SHP77 (cell line): ENCODE measurements around the gene SLC12A2.

Experiments used
- DNase-seq, 2 experiments: peaks; one replicate each; lab custom pipeline; 2025; lab: John Stamatoyannopoulos, UW

SLC12A2 gene

DNA sequence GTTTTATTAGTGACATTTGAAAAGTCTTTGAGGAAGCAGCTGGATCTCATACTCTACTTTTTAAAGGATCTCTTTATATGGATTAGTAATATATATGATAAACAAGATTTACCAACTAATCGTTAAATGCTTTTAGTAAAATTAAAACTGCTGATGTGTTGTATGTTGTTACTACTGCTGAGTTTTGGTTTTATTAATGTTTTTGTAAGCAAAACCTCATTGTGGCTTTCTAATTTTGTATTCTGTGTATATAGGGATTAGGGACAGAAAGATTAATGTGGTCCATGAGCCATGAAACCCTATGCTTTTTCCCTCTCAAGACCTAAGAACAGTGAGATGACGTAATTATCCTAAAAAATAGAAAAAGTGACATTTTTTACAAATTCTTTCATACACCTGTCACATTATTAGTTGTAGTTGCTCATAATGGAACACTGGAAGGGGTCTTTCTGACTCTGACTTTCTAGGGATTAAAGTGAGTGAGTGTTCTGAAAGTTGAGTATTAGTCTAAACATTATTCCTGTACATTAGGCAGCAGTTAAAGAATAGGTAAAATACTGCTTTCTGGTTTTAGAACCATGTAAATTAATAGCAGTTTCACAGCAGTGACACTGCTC, 85.9 kb downstream of the SLC12A2 start:
- DNase-seq, result no peak

- DNase-seq, result no peak
Observed at GRCh38 chr5:128172102-128172501, 88.5 kb downstream of the SLC12A2 start.

GRCh38 chr5:128174951-128175350, 91.4 kb downstream of the SLC12A2 start:
- DNase-seq, result no peak

DNA sequence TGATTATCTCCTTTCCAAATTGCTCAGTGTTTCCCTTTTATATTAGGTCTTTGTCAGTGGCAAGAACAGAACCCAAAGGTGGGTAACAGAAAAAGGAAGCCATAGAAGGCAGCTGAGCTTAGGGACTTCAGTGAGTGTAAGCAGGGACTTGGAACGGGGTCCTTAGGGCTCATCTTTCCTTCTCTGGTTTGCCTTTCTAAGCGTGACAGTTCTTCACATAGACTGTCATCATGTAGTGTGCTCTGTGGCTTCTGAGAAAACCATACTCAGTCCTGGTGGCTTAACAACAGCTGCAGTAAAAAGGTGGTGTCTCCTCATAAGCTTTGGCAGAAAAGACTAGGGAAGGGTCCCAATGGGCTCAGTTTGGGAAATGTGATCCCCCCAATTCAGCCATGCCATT, 108.8 kb downstream of the SLC12A2 start:
- no peak for DNase-seq

DNA sequence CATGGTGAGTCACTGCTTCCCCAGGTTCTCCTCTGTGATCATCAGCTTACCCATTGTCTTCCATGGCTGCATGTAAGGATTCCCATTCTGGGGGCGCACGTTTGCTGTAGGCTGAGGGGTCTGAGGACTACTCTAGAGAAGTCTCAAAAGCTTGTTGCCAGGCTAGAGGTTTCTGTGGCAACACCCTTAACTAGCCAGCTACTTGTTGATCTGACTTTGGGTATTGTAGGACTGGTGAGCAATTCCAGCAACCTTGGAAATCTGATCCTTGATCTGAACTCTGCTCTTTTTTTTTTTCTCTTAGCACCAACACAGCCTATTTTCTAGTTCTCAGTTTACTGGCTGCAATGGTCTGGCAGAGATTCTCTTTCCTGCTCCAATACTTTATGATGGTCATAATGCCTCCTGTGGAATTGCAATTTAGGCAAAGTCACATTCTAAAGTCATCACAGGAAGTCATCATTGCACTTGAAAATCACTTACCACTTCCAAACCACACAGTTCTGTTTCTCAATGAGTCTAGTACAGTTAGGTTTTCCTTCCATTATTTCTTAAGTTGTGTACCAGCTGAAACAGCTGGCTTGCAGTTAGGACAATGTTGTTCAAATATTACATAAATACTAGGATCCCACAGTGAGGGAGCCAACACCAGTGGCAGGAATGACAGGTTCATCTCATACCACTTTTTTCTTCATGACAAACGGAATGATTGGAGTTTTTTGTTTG, 110.3 kb downstream of the SLC12A2 start:
- DNase-seq, result no peak

GRCh38 chr5:128195316-128195715, 111.8 kb downstream of the SLC12A2 start:
- DNase-seq, result no peak

GRCh38 chr5:128196080-128196479, 112.5 kb downstream of the SLC12A2 start:
- no peak for DNase-seq

GRCh38 chr5:128196791-128197190, 113.2 kb downstream of the SLC12A2 start:
- no peak for DNase-seq

DNA sequence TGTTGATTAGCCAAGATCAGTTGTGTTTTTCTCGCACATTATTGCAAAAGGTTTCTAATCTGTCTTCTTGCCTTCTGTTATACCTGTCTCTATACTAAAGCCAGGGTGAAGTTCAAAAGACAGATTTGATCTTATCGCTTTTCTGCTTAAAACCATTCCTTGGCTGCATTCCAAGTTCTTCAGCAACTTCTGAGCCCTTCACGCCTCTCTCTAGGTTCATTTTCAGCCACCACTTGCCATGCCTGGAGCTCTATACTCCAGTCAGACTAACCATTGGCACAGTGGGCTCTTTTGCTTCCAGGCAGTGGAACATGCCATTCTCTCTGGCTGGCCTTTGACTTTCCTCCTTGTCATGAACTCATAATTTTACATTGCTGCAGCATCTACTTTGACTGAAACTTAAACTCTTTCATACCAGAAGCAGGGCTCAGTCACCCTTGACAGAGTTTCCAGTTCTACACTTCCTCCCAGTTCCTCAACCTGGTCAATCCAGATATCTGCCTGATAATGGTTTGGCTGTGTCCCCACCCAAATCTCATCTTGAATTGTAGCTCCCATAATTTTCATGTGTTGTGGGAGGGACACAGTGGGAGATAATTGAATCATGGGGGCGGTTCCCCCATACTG, 114.4 kb downstream of the SLC12A2 start:
- no peak for DNase-seq

DNA sequence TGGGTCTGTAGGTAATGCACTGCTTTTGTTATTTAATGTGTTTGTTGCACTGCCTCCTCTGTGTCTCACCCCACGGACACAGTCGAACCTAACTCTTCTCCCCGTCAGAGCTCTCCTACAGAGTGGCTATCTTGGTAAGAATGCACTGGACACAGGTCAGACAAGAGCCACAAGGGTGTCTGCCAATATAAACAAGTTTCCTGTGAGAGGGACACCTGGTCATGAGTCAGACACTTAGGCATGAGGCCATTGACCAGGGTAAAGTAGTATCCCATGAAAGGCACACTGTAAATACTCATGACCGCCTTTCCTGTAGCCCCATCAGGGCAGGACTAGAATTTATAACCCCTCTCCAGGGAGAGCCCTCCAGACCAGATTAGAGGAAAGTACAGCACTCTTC, 115.5 kb downstream of the SLC12A2 start:
- peak; percentile 53 to 60 for DNase-seq

DNA sequence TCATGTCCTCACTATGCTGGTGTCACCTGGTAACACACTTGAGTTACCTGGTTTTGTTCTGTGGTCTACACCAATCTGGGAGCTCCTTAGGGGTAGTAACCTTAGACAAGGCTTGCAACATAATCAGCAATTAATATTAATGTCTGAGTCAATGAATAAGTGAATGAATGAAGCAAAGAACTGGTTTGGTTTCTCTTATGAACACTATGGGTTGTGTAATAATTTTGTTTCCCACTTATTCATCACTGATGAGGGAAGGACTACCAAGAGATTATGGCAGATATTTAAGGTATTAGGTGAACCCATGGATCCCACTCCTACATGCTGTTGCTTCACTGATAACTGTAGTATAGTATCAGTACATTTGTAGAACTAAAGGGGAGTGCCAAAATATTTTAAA, 116.0 kb downstream of the SLC12A2 start:
- no peak for DNase-seq

DNA sequence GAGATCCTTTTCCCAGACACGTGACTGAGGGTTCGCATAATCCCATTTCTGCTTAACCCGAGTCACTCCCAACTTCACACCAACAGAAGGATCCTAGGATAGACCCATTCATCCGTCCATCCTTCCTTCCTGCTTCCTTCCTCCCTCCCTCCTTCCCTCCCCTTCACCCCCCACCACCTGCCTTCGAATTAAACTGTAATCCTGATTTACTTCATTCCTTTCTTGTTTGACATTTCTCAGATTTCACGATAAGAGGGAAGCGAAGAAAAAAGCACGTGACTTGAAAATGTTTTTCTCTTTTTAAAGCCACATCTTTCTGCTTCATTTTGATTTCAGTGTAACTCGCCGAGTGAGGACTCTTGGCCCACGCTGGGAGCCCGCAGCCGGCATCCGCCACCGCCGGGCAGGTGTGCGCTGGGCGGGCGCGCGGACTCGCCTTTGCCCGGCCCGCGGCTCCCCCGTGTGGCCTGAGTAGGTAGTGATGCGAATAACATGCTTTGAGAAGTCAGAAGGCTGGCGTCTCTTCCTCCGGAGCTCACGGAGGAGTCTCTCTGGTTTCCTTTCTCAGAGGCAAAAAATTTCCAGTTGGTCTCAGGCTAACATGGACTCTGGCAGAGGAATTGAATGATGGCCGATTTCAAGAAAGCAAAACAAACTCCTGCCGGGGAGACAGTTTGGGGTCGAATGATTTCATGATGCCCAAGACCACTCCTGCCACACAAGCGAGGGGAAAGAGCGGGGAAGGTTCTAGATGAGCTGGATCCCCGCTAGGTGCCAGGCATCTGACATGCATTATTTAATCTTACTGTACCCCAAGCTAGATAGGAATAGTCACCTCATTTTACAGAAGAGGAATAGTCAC, 117.7 kb downstream of the SLC12A2 start:
- DNase-seq, result peak; percentile 74 to 76

GRCh38 chr5:128202320-128202719, 118.8 kb downstream of the SLC12A2 start:
- no peak for DNase-seq

DNA sequence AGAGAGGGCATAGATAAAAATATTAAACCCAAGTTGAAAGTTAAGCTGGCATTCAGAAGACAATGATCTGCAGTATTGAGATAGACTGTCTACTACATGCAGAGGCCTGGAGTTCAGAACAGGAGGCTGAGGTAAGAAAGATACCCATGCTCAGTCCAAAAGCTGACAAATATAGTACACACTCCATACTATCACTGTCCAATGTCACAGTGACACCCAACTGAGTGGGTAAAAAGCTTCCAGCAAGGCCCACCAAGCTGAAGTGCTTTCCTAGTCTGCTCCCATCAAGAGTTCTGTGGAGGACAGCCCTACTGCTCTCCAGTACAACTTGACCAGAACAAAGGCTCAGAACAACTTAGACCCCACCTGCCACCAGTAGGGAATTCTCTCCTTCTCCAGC, 124.9 kb downstream of the SLC12A2 start:
- DNase-seq, result no peak

DNA sequence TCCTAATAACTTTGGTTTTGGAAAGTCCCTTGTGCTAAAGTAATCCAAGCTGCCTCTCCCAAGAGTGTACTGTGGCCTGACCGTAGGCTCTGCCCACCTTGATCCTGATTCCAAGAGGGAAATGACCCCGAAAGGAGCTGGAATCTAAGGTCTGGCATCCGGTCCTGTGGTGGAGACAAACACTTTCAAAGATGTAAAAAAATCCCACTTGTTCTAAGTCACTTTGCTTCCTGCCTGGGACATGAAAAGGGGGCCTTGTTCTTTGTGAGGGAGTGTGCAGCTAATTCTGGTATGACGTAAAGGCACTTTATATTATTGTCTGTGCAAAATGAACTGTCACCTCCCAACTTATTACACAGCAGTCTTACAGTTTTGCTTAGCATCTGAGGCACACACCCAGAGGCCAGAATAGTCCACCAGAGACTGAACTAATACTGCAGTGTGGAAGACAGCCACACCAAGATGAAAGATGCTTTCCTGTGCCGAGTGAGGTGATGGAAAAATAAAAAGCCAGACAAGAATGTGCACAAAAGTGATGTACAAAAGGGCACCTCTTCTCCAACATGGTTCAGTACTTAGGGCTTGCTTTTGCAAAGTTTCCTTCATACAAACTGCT, 128.7 kb downstream of the SLC12A2 start:
- no peak for DNase-seq

DNA sequence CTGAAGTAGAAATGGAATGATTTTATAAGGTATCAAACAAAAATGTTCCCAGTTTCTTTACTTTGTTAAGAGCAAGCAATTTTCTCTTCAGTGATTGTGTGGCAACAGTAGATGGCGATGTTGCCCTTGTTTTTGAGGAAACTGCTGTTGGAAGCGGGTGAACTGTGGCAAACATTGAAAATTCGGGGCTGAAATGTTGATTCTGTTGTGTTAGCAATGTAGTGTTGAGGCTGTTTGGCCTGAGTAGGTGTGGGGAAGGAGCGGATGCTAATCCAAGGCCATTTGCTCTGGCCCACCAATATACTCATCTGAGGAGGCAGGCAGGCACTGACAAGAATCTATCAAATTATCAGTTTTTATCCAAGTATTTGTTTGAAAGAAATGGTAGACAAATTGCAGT, 129.8 kb downstream of the SLC12A2 start:
- peak; percentile 35 to 66 for DNase-seq

DNA sequence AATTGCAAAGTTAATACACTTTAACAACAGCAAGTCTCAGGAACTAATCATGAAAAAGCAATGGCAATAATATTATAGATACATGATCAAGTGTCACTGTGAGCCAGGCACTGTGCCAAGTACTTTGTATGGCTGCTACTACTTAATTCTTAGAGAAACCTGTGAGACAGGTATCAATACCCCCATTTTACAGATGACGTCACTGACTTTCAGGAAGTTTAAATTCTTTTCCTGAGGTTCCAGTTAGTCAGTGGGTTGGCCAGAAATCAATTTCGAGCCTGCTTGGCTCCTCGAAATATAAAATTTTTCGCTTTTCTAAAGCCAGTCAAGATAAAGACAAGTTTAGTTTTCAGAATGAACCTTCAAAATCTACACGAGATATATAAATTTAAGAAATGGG, 130.3 kb downstream of the SLC12A2 start:
- no peak for DNase-seq

DNA sequence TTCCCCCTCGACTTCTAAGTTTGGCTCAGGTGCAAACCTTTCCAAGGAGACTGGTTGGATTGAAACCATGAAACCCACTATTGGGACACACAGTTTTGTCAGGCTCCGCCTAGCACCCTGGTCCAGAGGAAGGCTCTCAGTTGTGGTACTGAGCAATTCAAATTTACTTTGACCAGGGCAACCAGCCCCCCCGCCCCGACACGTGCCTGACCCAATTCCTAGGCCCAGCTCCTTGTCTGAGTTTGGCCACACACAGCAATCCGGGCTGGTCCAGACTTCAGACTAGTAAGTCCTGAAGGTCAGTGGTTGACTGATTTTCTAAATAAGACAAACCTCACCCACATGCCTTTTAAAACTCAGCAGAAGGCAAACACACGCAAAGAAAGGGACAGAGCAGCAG, 132.7 kb downstream of the SLC12A2 start:
- DNase-seq, result no peak

DNA sequence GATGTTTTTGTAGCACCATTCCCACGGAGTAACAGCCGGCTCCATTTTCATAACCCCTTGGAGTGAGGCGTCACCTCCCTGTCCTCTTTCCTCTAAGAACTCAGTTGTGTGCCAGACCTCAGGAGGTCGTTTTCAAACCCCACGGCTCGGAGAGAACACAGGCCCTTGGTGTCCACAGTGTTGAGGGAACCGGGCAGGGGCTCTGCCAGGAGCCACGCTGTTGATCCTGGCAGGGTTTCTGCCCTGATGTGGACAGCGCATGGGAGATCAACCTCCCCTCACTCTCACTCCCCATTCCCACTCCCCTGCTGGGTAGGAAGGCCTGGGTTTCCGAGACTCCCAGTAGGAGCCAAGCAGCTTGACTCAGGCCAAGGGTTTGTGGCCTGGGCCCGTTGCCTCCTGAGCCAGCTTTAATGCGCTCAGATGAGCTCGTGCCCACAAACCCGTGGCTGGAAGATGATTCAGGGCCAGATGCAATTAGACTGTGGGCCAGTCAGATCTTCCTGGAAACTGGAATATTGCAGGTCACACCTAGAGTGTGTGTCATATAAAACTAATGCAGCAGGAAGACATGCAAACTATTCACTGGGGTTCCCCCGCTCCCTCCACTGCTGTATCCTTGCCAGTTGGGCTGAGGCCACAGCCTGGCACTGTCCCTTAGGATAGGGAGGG, 133.4 kb downstream of the SLC12A2 start:
- no peak for DNase-seq

DNA sequence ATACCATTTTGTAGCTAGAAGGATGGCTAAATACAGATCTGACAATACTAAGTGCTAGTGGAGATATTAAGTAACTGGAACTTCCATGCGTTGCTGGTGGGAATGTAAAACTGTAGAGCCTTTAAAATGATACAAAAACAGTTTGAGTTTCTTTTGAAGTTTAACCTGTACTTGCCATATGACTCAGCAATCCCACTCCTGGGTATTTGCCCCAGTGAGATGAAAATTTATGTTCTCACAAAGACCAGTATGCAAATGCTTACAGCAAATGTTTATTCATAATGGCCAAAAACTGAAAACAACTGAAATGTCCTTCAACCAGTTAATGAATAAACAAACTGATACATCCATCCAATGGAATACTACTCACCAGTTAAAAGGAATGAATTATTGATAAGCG, 137.3 kb downstream of the SLC12A2 start:
- no peak for DNase-seq

DNA sequence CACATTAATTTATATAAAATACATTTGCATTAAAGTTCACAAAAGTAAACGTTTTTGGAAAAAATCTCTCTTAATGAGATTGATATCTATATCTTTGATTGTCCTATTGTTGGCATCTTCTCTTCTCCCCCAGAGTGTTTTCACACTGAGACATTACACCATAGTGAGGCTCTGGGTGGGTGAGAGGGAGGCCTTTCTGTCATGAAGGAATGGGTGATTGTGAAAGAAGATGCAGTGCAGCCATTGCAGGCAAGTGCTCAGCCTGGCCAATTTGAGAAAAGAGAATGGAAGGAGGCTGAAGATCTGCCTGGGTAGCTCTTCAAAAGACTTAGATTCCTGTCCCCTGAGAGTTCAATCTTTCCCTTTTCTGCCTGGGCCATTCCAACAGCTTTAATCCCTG, 140.8 kb downstream of the SLC12A2 start:
- no peak for DNase-seq
